SK-N-MC (cell line): ENCODE measurements around the gene NDUFA13.

ENCODE experiments used
- DNase-seq: peaks from one replicate; pipeline ENCODE4 v3.0.0-alpha.2; 2011; ENCODE audit warnings: low read depth, low spot score
- H3K27ac ChIP-seq: fragments of 200-600 bp; sonication (generic); 2 replicates; pipeline ENCODE4 v1.5.1; 2016; ENCODE audit warnings: mixed run types
- H3K36me3 ChIP-seq: fragments of 200-600 bp; sonication (generic); 2 replicates; pipeline ENCODE4 v1.6.1; 2017; ENCODE audit warnings: antibody characterized with exemption, low read length, mixed read lengths; ENCODE audit not compliant: insufficient read depth
- H3K4me3 ChIP-seq: fragments of 200-600 bp; sonication (generic); 2 replicates; pipeline ENCODE4 v1.5.1; 2016
- H3K9ac ChIP-seq: fragments of 200-600 bp; sonication (generic); 2 replicates; pipeline ENCODE4 v1.8.0; 2017; ENCODE audit warnings: mixed run types, mixed read lengths; ENCODE audit not compliant: insufficient read length
- H3K9me3 ChIP-seq: fragments of 200-600 bp; sonication (generic); 2 replicates; pipeline ENCODE4 v1.6.1; 2017; ENCODE audit warnings: low read depth, mild to moderate bottlenecking, antibody characterized with exemption, low read length, moderate library complexity, mixed read lengths
- EZH2 ChIP-seq: fragments of 200-600 bp; sonication (generic); IDR thresholded peaks from one replicate; pipeline ENCODE4 v1.6.1; 2017; ENCODE audit warnings: antibody characterized with exemption
- FOXP2 ChIP-seq: optimal IDR thresholded peaks from 2 replicates; pipeline ENCODE3; 2011; ENCODE audit warnings: mild to moderate bottlenecking, moderate library complexity; ENCODE audit not compliant: insufficient read depth; ENCODE audit errors: extremely low read length, control extremely low read depth
- POLR2AphosphoS5 ChIP-seq: IDR thresholded peaks from 2 replicates; pipeline ENCODE4 v1.6.1; 2012; ENCODE audit warnings: mild to moderate bottlenecking, low read depth, low read length, borderline replicate concordance

The NDUFA13 gene

GRCh38 chr19:19533841-19534240, 17.8 kb downstream of the NDUFA13 start:
- TF ChIP-seq FOXP2 (no peak), EZH2 (no peak), POLR2AphosphoS5 (no peak)
- DNase-seq, result no peak
- Histone ChIP-seq H3K9ac (no peak overlapping the region), H3K9me3 (no peaks in the 10 kb centered on the region), H3K36me3 (no peaks in the 10 kb centered on the region), H3K27ac (no peak overlapping the region), H3K4me3 (no peak overlapping the region)

- Histone ChIP-seq H3K36me3 (no peaks in the 10 kb centered on the region), H3K9ac (no peak overlapping the region), H3K4me3 (no peak overlapping the region), H3K9me3 (no peaks in the 10 kb centered on the region), H3K27ac (no peak overlapping the region)
- TF ChIP-seq POLR2AphosphoS5 (no peak), FOXP2 (no peak), EZH2 (no peak)
- DNase-seq, result no peak
These were observed 18.7 kb downstream of the NDUFA13 start for GRCh38 chr19:19534556-19535265.

GRCh38 chr19:19535311-19536191, 19.5 kb downstream of the NDUFA13 start:
- Histone ChIP-seq H3K9ac (no peak overlapping the region), H3K9me3 (no peaks in the 10 kb centered on the region), H3K4me3 (no peak overlapping the region), H3K36me3 (no peaks in the 10 kb centered on the region), H3K27ac (no peak overlapping the region)
- TF ChIP-seq POLR2AphosphoS5 (no peak), EZH2 (no peak)
- no peak for DNase-seq

- no peaks in the 10 kb centered on the region for H3K9me3 ChIP-seq
- no peak overlapping the region for H3K9ac ChIP-seq
- no peak for DNase-seq
- no peak overlapping the region for H3K27ac ChIP-seq
- no peaks in the 10 kb centered on the region for H3K36me3 ChIP-seq
- H3K4me3 ChIP-seq, result no peak overlapping the region
- TF ChIP-seq FOXP2 (no peak), EZH2 (no peak), POLR2AphosphoS5 (no peak)
These were observed 21.3 kb downstream of the NDUFA13 start for GRCh38 chr19:19537075-19538048.

- no peak for TF ChIP-seq EZH2
- no peak for TF ChIP-seq FOXP2
- no peak for TF ChIP-seq POLR2AphosphoS5
- H3K9ac ChIP-seq, result no peak within 1 kb of the TSS
- H3K36me3 ChIP-seq, result no peaks in the 10 kb centered on the region
- DNase-seq, result no peak
- peak within 1 kb of the TSS; percentile 56 for H3K4me3 ChIP-seq
- H3K27ac ChIP-seq, result no peak within 1 kb of the TSS
- H3K9me3 ChIP-seq, result no peaks in the 10 kb centered on the region
These were observed 22.2 kb downstream of the NDUFA13 start, which contains the start of gene CILP2 for GRCh38 chr19:19538061-19538784. Gene CILP2, plus strand, starts transcription at chr19:19538265. Its CDS starts 85 bp downstream, at chr19:19538350.

- no peak for DNase-seq
- TF ChIP-seq EZH2, result no peak
- TF ChIP-seq POLR2AphosphoS5, result no peak
- TF ChIP-seq FOXP2, result no peak
- Histone ChIP-seq H3K27ac (no peak overlapping the region), H3K9me3 (no peaks in the 10 kb centered on the region), H3K9ac (no peak overlapping the region), H3K36me3 (no peaks in the 10 kb centered on the region), H3K4me3 (peak overlapping the region; percentile 56; the same call in 1 of the 2 replicates)
These were observed 22.8 kb downstream of the NDUFA13 start for GRCh38 chr19:19538785-19539166.

- no peaks in the 10 kb centered on the region for H3K9me3 ChIP-seq
These were observed 23.7 kb downstream of the NDUFA13 start for GRCh38 chr19:19539698-19540063.

More at GRCh38 chr19:19539698-19540063, 23.7 kb downstream of the NDUFA13 start:
- no peak overlapping the region for H3K27ac ChIP-seq
- TF ChIP-seq EZH2 (no peak), POLR2AphosphoS5 (no peak), FOXP2 (no peak)
- H3K36me3 ChIP-seq, result no peaks in the 10 kb centered on the region
- no peak for DNase-seq
- no peak overlapping the region for H3K9ac ChIP-seq
- H3K4me3 ChIP-seq, result no peak overlapping the region
